GM21447 (cell line): ENCODE data around the gene NPAS4.
"Not testable (repeated sequence)": the region's sequence is repeated elsewhere in the genome, so short reads cannot be mapped to it uniquely, and the experiment has no call there.

ENCODE experiments used
- ATAC-seq: cut with Tn5 transposase; IDR thresholded peaks from one replicate; pipeline ENCODE4 v1.9.1; 2021; ENCODE audit not compliant: unreplicated experiment

Gene NPAS4

DNA sequence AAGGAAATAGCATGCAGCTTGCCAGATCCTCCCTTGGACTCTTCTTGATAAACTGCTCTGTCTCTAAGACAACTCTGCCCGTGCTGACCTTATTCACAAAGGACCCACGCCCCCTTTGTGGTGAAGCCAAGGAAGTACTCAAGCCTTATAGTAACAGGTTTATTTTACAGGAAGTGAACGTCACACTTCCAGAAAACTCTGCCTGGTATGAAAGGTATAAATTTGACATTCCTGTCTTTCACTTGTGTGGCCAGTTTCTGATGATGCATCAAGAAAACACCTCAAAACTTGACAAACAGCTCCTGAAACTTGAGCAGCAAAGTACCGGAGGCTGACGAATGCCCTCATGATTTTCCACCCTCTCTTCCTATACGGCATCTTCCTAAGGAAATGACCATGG lies 33.4 kb downstream of the NPAS4 start:
- ATAC-seq = no peak

DNA sequence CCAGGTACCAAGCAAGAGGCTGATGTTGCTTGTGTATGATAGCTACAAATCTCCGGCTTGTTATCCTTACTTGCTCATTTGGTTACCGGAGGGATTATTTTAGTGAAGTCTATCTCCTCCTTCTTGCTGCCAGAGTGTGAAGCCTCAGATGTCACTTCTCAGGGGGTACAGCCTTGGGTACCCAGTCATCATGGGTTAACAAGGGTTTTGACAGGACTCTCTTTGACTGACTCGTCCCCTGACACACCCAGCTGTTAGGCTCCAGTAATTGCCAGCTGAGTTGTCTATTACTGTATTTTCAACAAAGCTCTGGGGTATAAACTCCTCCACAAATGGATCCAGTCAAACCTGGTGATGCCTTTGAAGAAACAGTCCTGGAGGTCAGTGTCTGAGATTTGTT lies 34.0 kb downstream of the NPAS4 start:
- ATAC-seq = no peak

- ATAC-seq = no peak
Measured at GRCh38 chr11:66457826-66458225, 37.0 kb downstream of the NPAS4 start.

DNA sequence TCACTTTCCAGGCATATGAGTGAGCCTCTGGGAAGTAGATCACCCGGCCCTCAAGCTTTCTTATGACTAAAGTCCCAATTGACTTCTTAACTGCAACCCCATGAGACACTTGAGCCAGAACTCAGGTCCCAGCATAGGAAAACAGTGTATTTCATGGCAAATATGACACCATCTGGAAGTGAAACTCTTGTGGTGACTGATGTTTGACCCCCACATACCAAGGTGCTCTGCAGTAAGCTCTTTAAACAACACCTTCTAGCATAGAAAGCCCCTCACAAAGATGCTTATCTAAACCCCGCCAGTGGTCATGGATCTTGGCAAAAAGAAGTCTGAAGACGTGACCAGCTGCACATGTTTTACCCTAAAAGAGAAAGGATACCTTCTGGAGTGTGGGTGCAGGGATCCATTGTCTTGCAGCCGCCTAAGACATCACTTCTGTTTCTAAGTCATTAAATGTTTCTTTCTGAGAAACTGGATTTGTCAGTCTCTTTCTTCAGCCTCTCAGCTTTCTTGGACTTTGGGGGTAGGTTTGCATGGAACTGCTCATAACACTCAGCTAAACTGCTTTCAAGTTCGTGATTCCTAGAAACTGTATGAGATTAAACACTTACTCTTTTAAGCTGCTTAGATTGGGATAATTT lies 38.4 kb downstream of the NPAS4 start:
- no peak for ATAC-seq

- no peak for ATAC-seq
Measured at GRCh38 chr11:66462010-66462409, 41.2 kb downstream of the NPAS4 start.

GRCh38 chr11:66462911-66463310 lies 42.1 kb downstream of the NPAS4 start:
- ATAC-seq = no peak

- not testable (repeated sequence) for ATAC-seq
Measured at GRCh38 chr11:66464116-66464515, 43.3 kb downstream of the NPAS4 start.

DNA sequence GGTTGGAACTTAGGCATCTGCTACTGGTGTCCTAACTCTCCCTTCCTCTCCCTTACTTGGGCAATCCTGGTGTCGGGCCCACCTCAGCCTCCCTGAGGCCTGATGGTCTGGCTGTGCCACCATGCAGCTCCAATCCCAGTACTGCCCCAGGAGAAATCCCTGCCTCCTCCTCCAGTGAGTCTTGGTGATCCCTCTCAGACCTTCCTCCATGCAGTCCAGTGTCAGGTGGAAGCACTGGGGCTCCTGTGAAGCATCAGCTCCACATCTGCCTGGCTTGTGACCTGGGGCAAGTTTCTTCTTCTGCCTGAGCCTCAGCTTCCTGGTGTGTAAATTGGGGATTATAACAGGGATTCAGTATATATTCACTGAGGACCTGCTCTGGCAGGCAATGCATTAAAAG lies 44.1 kb downstream of the NPAS4 start:
- no peak for ATAC-seq

GRCh38 chr11:66465373-66466224 lies 44.8 kb downstream of the NPAS4 start:
- no peak for ATAC-seq

- ATAC-seq = peak; percentile 74
Measured at GRCh38 chr11:66466225-66467033, 45.6 kb downstream of the NPAS4 start, which contains the start of gene PELI3. Gene PELI3 (plus strand): TSS chr11:66466905. CDS start chr11:66468129, 1,224 bp downstream.

DNA sequence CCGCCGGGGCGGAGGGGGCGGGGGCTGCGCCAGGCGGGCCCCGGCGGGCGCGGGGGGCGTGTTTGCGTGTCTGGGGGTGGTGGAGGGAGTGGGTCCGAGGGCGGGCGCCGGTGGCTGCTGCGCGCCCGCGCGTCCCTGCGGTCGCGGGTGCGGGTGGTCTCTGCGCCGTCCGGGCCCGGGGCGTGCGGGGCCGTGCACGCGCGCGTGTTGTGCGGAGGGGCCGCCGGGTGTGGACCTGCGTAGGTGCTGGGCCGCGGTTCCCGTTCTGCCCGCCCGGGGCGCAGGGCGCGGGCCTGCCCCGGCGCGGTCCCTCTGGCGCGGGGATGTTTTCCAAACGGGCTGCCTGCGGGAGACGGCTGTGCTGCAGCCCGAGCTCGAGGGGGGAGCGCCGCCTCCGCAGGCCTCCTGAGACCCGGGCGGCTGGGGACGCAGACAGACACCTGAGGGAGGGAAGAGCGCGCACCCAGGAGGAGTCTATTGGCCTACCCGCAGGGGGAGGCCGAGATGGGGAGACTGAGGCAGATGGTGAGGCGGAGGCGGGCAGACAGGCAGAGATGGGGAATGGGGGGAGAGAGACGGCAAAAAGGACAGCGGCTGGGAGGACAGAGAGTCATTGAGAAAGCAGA lies 46.3 kb downstream of the NPAS4 start:
- peak; percentile 42 for ATAC-seq

DNA sequence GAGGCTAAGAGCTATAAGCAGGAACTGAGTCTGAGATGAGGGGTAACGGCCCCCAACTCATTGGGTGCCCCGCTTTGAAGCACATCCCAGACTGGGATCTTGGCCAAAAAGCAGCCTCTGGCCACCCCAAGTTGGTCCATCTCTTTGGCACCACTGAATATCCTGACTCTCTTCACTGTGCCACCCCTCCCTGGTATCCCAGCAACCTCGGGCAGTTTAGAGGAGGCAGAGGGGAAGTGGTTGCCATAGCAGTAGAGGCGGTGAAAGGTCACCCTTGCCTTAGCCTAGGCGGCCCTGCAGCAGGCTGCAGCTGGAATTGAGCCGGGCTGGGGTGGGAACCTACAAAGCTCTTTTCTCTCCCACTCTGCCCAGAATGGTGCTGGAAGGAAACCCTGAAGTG lies 46.9 kb downstream of the NPAS4 start:
- no peak for ATAC-seq

GRCh38 chr11:66468691-66469090 lies 47.9 kb downstream of the NPAS4 start:
- ATAC-seq = no peak

GRCh38 chr11:66469441-66469840 lies 48.6 kb downstream of the NPAS4 start:
- ATAC-seq = no peak

- no peak for ATAC-seq
Measured at GRCh38 chr11:66470015-66470414, 49.2 kb downstream of the NPAS4 start.

- ATAC-seq = no peak
Measured at GRCh38 chr11:66471142-66471541, 50.3 kb downstream of the NPAS4 start.

DNA sequence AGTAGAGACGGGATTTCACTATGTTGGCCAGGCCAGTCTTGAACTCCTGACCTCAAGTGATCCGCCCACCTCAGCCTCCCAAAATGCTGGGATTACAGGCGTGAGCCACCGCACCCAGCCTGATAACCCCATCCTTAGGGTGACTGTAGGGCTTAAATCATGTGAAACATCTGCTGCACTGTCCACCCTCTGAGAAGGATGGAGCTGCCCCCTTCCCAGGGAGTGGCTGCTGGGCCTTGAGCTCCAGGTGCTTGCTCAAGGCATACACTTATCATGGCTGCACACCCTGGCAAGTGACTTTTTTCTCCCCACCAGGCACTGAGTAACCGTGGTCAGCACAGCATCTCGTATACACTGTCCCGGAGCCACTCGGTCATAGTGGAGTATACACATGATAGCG lies 51.2 kb downstream of the NPAS4 start:
- ATAC-seq = no peak

DNA sequence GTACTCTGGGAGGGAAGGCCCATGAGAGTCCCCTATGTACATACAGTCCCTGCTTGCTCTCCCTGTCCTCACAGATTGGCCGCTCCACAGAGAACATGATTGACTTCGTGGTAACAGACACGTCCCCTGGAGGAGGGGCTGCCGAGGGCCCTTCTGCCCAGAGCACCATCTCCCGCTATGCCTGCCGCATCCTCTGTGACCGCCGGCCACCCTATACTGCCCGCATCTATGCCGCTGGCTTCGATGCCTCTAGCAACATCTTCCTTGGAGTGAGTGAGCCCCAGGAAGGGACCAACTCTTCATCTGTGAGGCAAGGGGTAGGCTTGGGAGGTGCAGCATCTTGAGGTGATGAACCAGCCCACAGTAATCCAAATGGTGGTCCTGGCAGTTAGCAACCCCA lies 52.3 kb downstream of the NPAS4 start:
- ATAC-seq = no peak

DNA sequence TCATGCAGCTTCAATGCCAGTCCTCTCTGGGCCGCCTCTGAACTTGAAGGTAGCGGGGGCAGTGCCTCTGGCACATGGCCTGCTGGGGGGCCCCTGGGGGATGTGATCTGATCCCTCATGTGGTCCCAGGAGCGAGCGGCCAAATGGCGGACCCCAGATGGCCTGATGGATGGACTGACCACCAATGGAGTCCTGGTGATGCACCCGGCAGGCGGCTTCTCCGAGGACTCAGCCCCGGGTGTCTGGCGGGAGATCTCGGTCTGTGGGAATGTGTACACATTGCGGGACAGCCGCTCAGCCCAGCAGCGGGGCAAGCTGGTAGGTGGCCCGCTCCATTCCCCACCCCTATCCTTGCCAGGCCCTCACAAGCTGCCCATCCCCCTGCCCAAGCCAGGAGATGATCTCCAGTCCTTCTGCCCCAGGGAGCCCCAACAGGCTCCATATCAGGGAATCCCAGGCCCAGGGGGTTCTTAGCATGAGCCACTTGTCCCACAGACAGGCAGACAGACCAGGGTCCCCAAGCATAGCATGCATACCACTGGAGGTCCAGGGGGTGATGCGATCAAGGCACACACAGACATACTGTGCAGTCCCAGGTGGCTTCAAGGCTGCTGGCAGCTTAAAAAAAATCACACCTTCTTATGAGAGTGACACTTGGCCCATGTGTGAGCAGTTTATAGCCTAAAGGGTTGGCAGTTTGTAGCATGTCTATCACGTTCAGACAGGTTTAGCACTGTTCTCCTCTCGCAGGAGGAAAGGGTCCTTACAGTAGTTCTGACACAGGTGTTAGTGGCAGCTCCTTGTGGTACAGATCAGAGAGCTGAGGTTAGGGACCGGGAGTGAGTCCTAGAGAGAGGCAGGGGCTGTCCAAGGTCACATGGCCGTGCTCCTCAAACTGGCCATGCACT lies 53.0 kb downstream of the NPAS4 start:
- ATAC-seq = no peak
